Activated T-cell treated with anti-CD3 and anti-CD28 coated beads, Interleukin-2, amount 50 U/mL, for 72 hours (primary cell): Measurements from ENCODE around the gene TRIM56. TPM values are rescaled to one million over a fixed set of nuclear protein-coding genes. Genes with fewer than 3 reads are reported as not detected.
"Not testable (repeated sequence)": the region's sequence is repeated elsewhere in the genome, so short reads cannot be mapped to it uniquely, and the experiment has no call there.

Experiments
- ATAC-seq, 2 donors: fragments of 150-1000 bp; cut with Tn5 transposase; replicated peaks in 1 of 2; 2 replicates each; pipeline ENCODE4 v1.10.0; 2021; ENCODE audit warnings: moderate library complexity in 2 of 2, mild to moderate bottlenecking in 1 of 2
- DNase-seq, 2 donors: peaks; one replicate each; pipeline ENCODE4 v3.0.0; 2021 to 2022; ENCODE audit warnings: mixed read lengths in 1 of 2
- H3K27ac Mint-ChIP-seq: one replicate; pipeline ENCODE4 v1.8.0; 2022; ENCODE audit warnings: mild to moderate bottlenecking, moderate library complexity, mixed read lengths
- H3K27me3 Mint-ChIP-seq: one replicate; pipeline ENCODE4 v1.8.0; 2022; ENCODE audit warnings: low read depth, mixed read lengths
- H3K36me3 Mint-ChIP-seq, 2 donors: one replicate each; pipeline ENCODE4 v1.8.0; 2022; ENCODE audit warnings: mixed read lengths in 2 of 2, mild to moderate bottlenecking in 1 of 2; ENCODE audit not compliant: insufficient read depth in 2 of 2
- H3K4me1 Mint-ChIP-seq: one replicate; pipeline ENCODE4 v1.8.0; 2022; ENCODE audit warnings: low read depth, mixed read lengths
- H3K4me3 Mint-ChIP-seq, 2 donors: one replicate each; pipeline ENCODE4 v1.8.0; 2022; ENCODE audit warnings: mild to moderate bottlenecking in 2 of 2, mixed read lengths in 2 of 2, moderate library complexity in 2 of 2
- H3K9me3 Mint-ChIP-seq, 2 donors: one replicate each; pipeline ENCODE4 v1.8.0; 2022; ENCODE audit warnings: mixed read lengths in 2 of 2
- total RNA-seq, 2 donors: library from RNA; stranded (reverse); gene quantifications; one replicate each; pipeline ENCODE4 v1.2.3, GENCODE V29; 2022

TRIM56 gene
- total RNA-seq, 2 donors from 2014 or later = 44.5 to 50.2 TPM

- H3K9me3 Mint-ChIP-seq = no peaks in the 10 kb centered on the region
Measured at GRCh38 chr7:101096331-101096956, 11.2 kb downstream of the TRIM56 start.

DNA sequence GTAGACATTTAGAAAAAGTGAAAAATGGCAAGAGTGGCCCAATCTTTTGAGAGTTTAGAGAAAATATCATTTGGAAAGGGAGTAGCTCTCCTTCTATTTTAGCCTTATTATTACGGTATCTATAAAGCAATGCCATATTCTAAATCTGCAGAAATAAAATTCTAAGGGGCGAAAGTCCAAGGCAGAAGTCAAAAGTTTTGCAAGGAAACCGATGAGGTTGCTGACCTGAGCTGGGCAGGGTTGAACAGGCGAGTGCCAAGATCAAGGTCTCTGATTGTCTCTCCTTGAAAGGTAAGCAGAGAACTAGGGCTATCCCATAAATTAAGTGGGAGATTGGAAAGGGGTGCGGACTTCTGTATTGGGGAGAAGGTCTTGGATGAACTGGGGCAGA, 11.7 kb downstream of the TRIM56 start:
- no peaks in the 10 kb centered on the region for H3K9me3 Mint-ChIP-seq
- no peak overlapping the region for H3K27ac Mint-ChIP-seq
- H3K27me3 Mint-ChIP-seq = peaks cover 17% of the 10 kb centered on the region
- no peaks in the 10 kb centered on the region for H3K36me3 Mint-ChIP-seq
- H3K4me1 Mint-ChIP-seq = peaks cover 18% of the 10 kb centered on the region
- no peak overlapping the region for H3K4me3 Mint-ChIP-seq
- DNase-seq (no peak), ATAC-seq (no peak)

More at GRCh38 chr7:101096331-101096956, 11.2 kb downstream of the TRIM56 start:
- Mint-ChIP-seq H3K36me3 (no peaks in the 10 kb centered on the region), H3K4me3 (no peak overlapping the region), H3K27me3 (peaks cover 12% of the 10 kb centered on the region), H3K4me1 (peaks cover 19% of the 10 kb centered on the region), H3K27ac (no peak overlapping the region)
- ATAC-seq (no peak), DNase-seq (no peak)

DNA sequence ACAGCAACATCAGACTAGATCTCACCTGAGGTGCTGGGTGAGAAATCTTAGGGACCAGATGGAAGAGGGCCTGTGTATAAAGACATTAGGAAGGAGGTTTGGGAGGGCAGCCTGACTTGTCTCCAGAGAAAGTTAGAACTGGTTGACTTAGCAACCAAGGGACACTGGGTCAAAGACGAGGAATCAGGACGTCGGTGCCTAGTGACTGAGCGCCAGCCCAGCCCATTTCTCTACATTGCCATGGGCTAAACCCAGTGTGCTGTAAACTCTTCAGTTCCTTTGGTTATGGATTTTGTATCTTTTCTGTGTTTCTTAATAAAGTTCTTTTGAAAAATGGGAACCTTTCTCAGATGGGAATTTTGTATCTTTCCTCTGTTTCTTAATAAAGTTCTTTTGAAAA, 12.3 kb downstream of the TRIM56 start:
- Mint-ChIP-seq H3K9me3 (no peaks in the 10 kb centered on the region), H3K4me1 (peaks cover 18% of the 10 kb centered on the region), H3K27ac (no peak overlapping the region), H3K27me3 (peaks cover 21% of the 10 kb centered on the region), H3K4me3 (no peak overlapping the region), H3K36me3 (no peaks in the 10 kb centered on the region)
- DNase-seq (no peak), ATAC-seq (no peak)

GRCh38 chr7:101099969-101100781, 14.9 kb downstream of the TRIM56 start:
- Mint-ChIP-seq H3K4me1 (peaks cover 18% of the 10 kb centered on the region), H3K36me3 (no peaks in the 10 kb centered on the region), H3K9me3 (no peaks in the 10 kb centered on the region), H3K27me3 (peaks cover 30% of the 10 kb centered on the region), H3K4me3 (peak overlapping the region in 1 of 2 donors; percentile 8), H3K27ac (no peak overlapping the region)
- DNase-seq (peak; percentile 65 to 71), ATAC-seq (peak; percentile 84 to 91)

GRCh38 chr7:101100858-101101847, 15.9 kb downstream of the TRIM56 start:
- H3K36me3 Mint-ChIP-seq = no peaks in the 10 kb centered on the region
- ATAC-seq (no peak), DNase-seq (no peak)
- H3K27ac Mint-ChIP-seq = no peak overlapping the region
- H3K9me3 Mint-ChIP-seq = no peaks in the 10 kb centered on the region
- H3K4me1 Mint-ChIP-seq = peaks cover 18% of the 10 kb centered on the region
- peaks cover 30% of the 10 kb centered on the region for H3K27me3 Mint-ChIP-seq
- H3K4me3 Mint-ChIP-seq = peak overlapping the region in 1 of 2 donors; percentile 17

GRCh38 chr7:101102026-101102425, 16.7 kb downstream of the TRIM56 start:
- no peaks in the 10 kb centered on the region for H3K9me3 Mint-ChIP-seq
- H3K27me3 Mint-ChIP-seq = peaks cover 30% of the 10 kb centered on the region
- no peak overlapping the region for H3K4me3 Mint-ChIP-seq
- no peak for ATAC-seq
- peaks cover 18% of the 10 kb centered on the region for H3K4me1 Mint-ChIP-seq
- no peak overlapping the region for H3K27ac Mint-ChIP-seq
- H3K36me3 Mint-ChIP-seq = no peaks in the 10 kb centered on the region
- no peak for DNase-seq

DNA sequence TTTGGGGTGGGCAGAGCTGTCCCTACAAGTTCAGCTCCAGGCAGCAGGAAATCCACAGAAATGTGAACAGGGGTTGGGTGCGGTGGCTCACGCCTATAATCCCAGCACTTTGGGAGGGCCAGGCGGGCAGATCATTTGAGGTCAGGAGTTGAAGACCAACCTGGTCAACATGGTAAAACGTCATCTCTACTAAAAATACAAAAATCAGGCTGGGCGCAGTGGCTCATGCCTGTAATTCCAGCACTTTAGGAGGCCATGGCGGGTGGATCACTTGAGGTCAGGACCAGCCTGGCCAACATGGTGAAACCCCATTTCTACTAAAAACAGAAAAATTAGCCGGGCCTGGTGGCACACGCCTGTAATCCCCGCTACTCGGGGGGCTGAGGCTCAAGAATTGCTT, 18.4 kb downstream of the TRIM56 start:
- H3K27ac Mint-ChIP-seq, H3K4me3 Mint-ChIP-seq, DNase-seq, ATAC-seq, H3K36me3 Mint-ChIP-seq, H3K9me3 Mint-ChIP-seq: not testable (repeated sequence)
- peaks cover 30% of the 10 kb centered on the region for H3K27me3 Mint-ChIP-seq
- peaks cover 18% of the 10 kb centered on the region for H3K4me1 Mint-ChIP-seq

- Mint-ChIP-seq H3K36me3 (no peaks in the 10 kb centered on the region), H3K9me3 (no peaks in the 10 kb centered on the region), H3K27ac (no peak overlapping the region), H3K4me3 (no peak overlapping the region), H3K4me1 (peaks cover 18% of the 10 kb centered on the region), H3K27me3 (peaks cover 31% of the 10 kb centered on the region)
- DNase-seq (no peak), ATAC-seq (no peak)
Measured at GRCh38 chr7:101104193-101104713, 19.0 kb downstream of the TRIM56 start.

DNA sequence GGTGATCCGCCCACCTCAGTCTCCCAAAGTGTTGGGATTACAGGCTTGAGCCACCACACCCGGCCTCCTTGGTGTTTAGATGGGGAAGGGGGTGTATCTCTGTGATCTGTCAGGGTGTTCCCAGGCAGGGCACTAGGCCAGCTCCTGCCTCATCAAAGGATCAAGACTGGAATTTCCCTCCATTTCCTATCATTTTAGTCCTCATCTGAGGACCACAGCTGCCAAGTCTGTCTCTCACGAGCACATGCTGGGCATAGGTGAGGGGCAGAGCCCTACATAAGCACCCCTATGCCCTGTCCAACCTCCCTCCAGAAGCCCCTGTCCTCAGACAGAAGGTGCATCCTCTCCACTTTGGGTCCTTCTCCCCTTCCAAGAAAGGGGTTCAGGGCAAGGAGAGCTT, 19.5 kb downstream of the TRIM56 start:
- ATAC-seq = no peak
- peaks cover 12% of the 10 kb centered on the region for H3K4me1 Mint-ChIP-seq
- peaks cover 36% of the 10 kb centered on the region for H3K27me3 Mint-ChIP-seq
- H3K36me3 Mint-ChIP-seq = no peaks in the 10 kb centered on the region
- no peaks in the 10 kb centered on the region for H3K9me3 Mint-ChIP-seq
- DNase-seq = no peak
- no peak overlapping the region for H3K4me3 Mint-ChIP-seq
- H3K27ac Mint-ChIP-seq = no peak overlapping the region

- not testable (repeated sequence) for H3K36me3 Mint-ChIP-seq, DNase-seq, ATAC-seq, H3K4me3 Mint-ChIP-seq, H3K27ac Mint-ChIP-seq, H3K9me3 Mint-ChIP-seq, H3K4me1 Mint-ChIP-seq
- peaks cover 36% of the 10 kb centered on the region for H3K27me3 Mint-ChIP-seq
Measured at GRCh38 chr7:101105248-101105647, 20.0 kb downstream of the TRIM56 start.

DNA sequence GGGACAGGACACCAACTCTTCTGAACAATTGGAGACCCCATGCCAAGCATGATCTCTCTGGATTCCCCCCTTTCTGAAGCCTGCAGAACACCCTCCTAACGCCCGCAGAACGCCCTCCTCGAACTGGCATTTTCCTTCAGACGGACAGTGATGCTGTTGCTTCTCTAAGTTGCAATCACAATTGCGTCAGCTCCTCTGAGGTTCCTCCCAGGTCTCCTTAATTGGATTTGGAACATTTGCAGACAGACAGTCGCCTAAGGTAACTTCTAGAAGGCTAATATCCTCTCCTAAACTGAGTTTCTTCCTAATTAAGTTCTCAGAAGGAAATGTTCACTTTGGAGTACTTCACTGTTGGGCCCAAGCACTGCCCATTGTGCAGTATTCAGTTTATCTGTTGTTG, 21.1 kb downstream of the TRIM56 start:
- DNase-seq (no peak), ATAC-seq (no peak)
- Mint-ChIP-seq H3K9me3 (no peaks in the 10 kb centered on the region), H3K27ac (no peak overlapping the region), H3K36me3 (no peaks in the 10 kb centered on the region), H3K4me1 (no peaks in the 10 kb centered on the region), H3K4me3 (no peak overlapping the region), H3K27me3 (peaks cover 25% of the 10 kb centered on the region)

DNA sequence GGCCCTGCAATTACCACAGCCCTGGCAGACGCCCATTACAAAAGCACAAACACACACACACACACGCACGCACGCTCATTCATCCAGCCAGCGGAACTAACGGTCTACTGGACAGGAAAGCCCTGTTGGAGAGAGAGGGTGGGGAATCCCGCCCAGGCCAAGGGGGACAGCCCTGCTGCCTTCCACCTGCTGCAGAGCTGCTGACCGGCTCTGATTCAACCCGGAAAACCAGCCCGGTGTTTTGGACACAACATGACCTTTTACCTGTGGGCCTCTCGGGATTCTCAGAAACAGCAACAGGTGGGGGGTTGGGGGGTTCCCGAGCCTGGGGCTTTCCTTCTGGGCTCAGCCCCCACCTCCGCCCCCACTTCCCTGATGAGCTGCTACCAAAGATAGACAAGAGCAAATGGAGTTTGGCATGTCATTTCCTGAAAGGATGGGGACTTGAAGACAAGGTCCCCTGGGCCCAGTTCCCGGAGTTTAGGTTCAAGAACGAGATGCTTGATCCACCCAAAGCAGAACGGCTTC, 23.1 kb downstream of the TRIM56 start:
- DNase-seq = no peak
- Mint-ChIP-seq H3K4me3 (no peak overlapping the region), H3K9me3 (no peaks in the 10 kb centered on the region), H3K27ac (no peak overlapping the region), H3K27me3 (peaks cover 11% of the 10 kb centered on the region), H3K36me3 (no peaks in the 10 kb centered on the region), H3K4me1 (no peaks in the 10 kb centered on the region)
- no peak for ATAC-seq
